Liver (tissue), 9 donors: ENCODE measurements around the gene UFC1. TPM values are rescaled to one million over a fixed set of nuclear protein-coding genes. Genes with fewer than 3 reads are reported as not detected.

Experiments
- DNase-seq: peaks from one replicate; pipeline ENCODE4 v3.0.0-alpha.2; 2017; ENCODE audit warnings: low spot score
- H3K27ac ChIP-seq, 2 donors: one replicate each; pipeline ENCODE4 v1.7.0; 2013; ENCODE audit warnings: inconsistent platforms in 2 of 2, low read length in 2 of 2, control low read depth in 1 of 2, low read depth in 1 of 2, mild to moderate bottlenecking in 1 of 2
- H3K27me3 ChIP-seq, 4 donors: one replicate each; pipeline versions ENCODE4 v1.6.1 to v1.7.0; 2013; ENCODE audit warnings: low read length in 3 of 4, inconsistent platforms in 1 of 4, mild to moderate bottlenecking in 1 of 4, moderate library complexity in 1 of 4; ENCODE audit not compliant: control insufficient read depth in 4 of 4, insufficient read depth in 4 of 4
- H3K36me3 ChIP-seq, 4 donors: one replicate each; pipeline versions ENCODE4 v1.6.1 to v1.7.0; 2013; ENCODE audit warnings: low read length in 3 of 4, mild to moderate bottlenecking in 3 of 4, low read depth in 1 of 4, moderate library complexity in 1 of 4; ENCODE audit not compliant: control insufficient read depth in 4 of 4, insufficient read depth in 3 of 4
- H3K4me1 ChIP-seq, 4 donors: one replicate each; pipeline versions ENCODE4 v1.6.1 to v1.7.0; 2013; ENCODE audit warnings: low read length in 3 of 4, mild to moderate bottlenecking in 3 of 4, moderate library complexity in 1 of 4; ENCODE audit not compliant: control insufficient read depth in 4 of 4, insufficient read depth in 4 of 4
- H3K4me3 ChIP-seq, 3 donors: one replicate each; pipeline versions ENCODE4 v1.6.1 to v1.7.0; 2013; ENCODE audit warnings: low read length in 3 of 3, control low read depth in 1 of 3, low read depth in 1 of 3, mild to moderate bottlenecking in 1 of 3
- H3K9ac ChIP-seq, 2 donors: one replicate each; pipeline ENCODE4 v1.7.0; 2013; ENCODE audit warnings: low read length in 2 of 2, mild to moderate bottlenecking in 2 of 2, moderate library complexity in 2 of 2, control low read depth in 1 of 2, low read depth in 1 of 2
- H3K9me3 ChIP-seq, 4 donors: one replicate each; pipeline versions ENCODE4 v1.6.1 to v1.7.0; 2013; ENCODE audit warnings: low read length in 3 of 4; ENCODE audit not compliant: control insufficient read depth in 4 of 4
- ATF3 ChIP-seq: IDR thresholded peaks from 2 replicates; pipeline ENCODE4 v1.6.1; 2016; ENCODE audit warnings: antibody characterized with exemption
- CTCF ChIP-seq: fragments of 150-350 bp; IDR thresholded peaks from 2 replicates; pipeline ENCODE4 v1.5.1; 2017; ENCODE audit warnings: improper control_type of control experiment, low read depth, low read length; ENCODE audit not compliant: missing input control
- EGR1 ChIP-seq, 2 donors: IDR thresholded peaks; 2 replicates each; pipeline ENCODE4 v1.6.1; 2016 to 2018; ENCODE audit warnings: antibody characterized with exemption in 2 of 2, low read depth in 2 of 2
- FOXA1 ChIP-seq: IDR thresholded peaks from 2 replicates; pipeline ENCODE4 v1.6.1; 2016; ENCODE audit warnings: antibody characterized with exemption
- HNF4A ChIP-seq, 2 donors: conservative IDR thresholded peaks; 2 replicates each; pipeline ENCODE4 v1.6.1; 2016; ENCODE audit warnings: antibody characterized with exemption in 2 of 2, mild to moderate bottlenecking in 2 of 2
- HNF4G ChIP-seq: IDR thresholded peaks from 2 replicates; pipeline ENCODE4 v1.6.1; 2016; ENCODE audit warnings: antibody characterized with exemption
- JUND ChIP-seq, 2 donors: IDR thresholded peaks; 2 replicates each; pipeline ENCODE4 v1.6.1; 2016; ENCODE audit warnings: antibody characterized with exemption in 2 of 2
- MAX ChIP-seq: IDR thresholded peaks from 2 replicates; pipeline ENCODE4 v1.6.1; 2016; ENCODE audit warnings: antibody characterized with exemption
- NR2F2 ChIP-seq: IDR thresholded peaks from 2 replicates; pipeline ENCODE4 v1.6.1; 2016; ENCODE audit warnings: antibody characterized with exemption
- RAD21 ChIP-seq, 2 donors: IDR thresholded peaks; 2 replicates each; pipeline ENCODE4 v1.6.1; 2016; ENCODE audit warnings: antibody characterized with exemption in 2 of 2, mild to moderate bottlenecking in 2 of 2
- REST ChIP-seq: IDR thresholded peaks from 2 replicates; pipeline ENCODE4 v1.6.1; 2016; ENCODE audit warnings: antibody characterized with exemption, mild to moderate bottlenecking
- RXRA ChIP-seq, 2 donors: IDR thresholded peaks; 2 replicates each; pipeline ENCODE4 v1.6.1; 2017 to 2018; ENCODE audit warnings: antibody characterized with exemption in 2 of 2, mild to moderate bottlenecking in 1 of 2
- TAF1 ChIP-seq: conservative IDR thresholded peaks from 2 replicates; pipeline ENCODE4 v1.6.1; 2016; ENCODE audit warnings: antibody characterized with exemption, mild to moderate bottlenecking
- YY1 ChIP-seq: IDR thresholded peaks from 2 replicates; pipeline ENCODE4 v1.6.1; 2016; ENCODE audit warnings: antibody characterized with exemption, mild to moderate bottlenecking
- ZBTB33 ChIP-seq: IDR thresholded peaks from 2 replicates; pipeline ENCODE4 v1.6.1; 2016; ENCODE audit warnings: antibody characterized with exemption
- WGBS: extraction: QIAGEN DNeasy Blood & Tissue Kit; methylation state at CpG from one replicate; pipeline ENCODE4 v1.1.7; 2013; 5-methylcytosine and 5-hydroxymethylcytosine counted together
- polyA plus RNA-seq, 2 donors: library from polyadenylated mRNA; stranded (reverse) in 1 of 2; unstranded in 1 of 2; fragments of 200-250 nt in 1 of 2; fragments of >200 nt in 1 of 2; fragmentation: Nextera tagmentation in 1 of 2; extraction: Ambion mirVana in 1 of 2; gene quantifications; one replicate each; pipeline versions ENCODE4 v1.2.1 to v1.2.3, GENCODE V29; 2013 to 2015
- total RNA-seq, 2 donors: library from RNA; depleted of rRNA; stranded (reverse); fragments of >200 nt; gene quantifications; one replicate each; pipeline ENCODE4 v1.2.3, GENCODE V29; 2014
- donor health status: healthy.
- donor health status: healthy.
- donor health status: healthy.
- donor health status: healthy.
- donor health status: healthy.

The UFC1 gene
- total and polyA plus RNA-seq, 4 donors, result 34.2 to 47.5 (median 43.3) TPM

- H3K9ac ChIP-seq, result peak overlapping the region; percentile 71 to 95
- no peaks in the 10 kb centered on the region for H3K9me3 ChIP-seq
- H3K27me3 ChIP-seq, result no peaks in the 10 kb centered on the region
- peak overlapping the region; percentile 83 to 95 for H3K27ac ChIP-seq
- peaks cover 8 to 24% (median 18%) of the 10 kb centered on the region in 4 donors for H3K4me1 ChIP-seq
- peaks cover 0 to 19% (median 5%) of the 10 kb centered on the region in 4 donors for H3K36me3 ChIP-seq
- TF ChIP-seq YY1 (no peak), TAF1 (no peak), HNF4G (no peak), JUND (IDR thresholded peaks at IDR 0.05) (no peak), MAX (no peak), REST (no peak), FOXA1 (no peak), EGR1 (IDR thresholded peaks at IDR 0.05; ENCODE audit: low read depth in 2 of 2) (peak in 1 of 2 donors; percentile 22), ZBTB33 (no peak), HNF4A (conservative IDR thresholded peaks at IDR 0.05) (no peak), RAD21 (IDR thresholded peaks at IDR 0.05) (no peak), NR2F2 (peak; percentile 81), RXRA (IDR thresholded peaks at IDR 0.05) (peak in 1 of 2 donors; percentile 7), ATF3 (no peak), CTCF (no peak)
- peak overlapping the region in 1 of 3 donors; percentile 64 for H3K4me3 ChIP-seq
- 70% methylated on average over 13 of the region's 13 CpGs for WGBS
- DNase-seq, result no peak
These were observed 47.4 kb downstream of the UFC1 start for GRCh38 chr1:161200992-161201835.
